MM.1S (cell line): ENCODE data around the gene CTAGE9.

Source experiments
- DNase-seq: peaks from one replicate; pipeline ENCODE4 v3.0.0-alpha.2; 2015
- H2AFZ ChIP-seq: fragments of 300-600 bp; sonication (generic); 2 replicates; pipeline ENCODE4 v1.6.0; 2016; ENCODE audit warnings: antibody characterized with exemption, low read length
- H3F3A ChIP-seq: fragments of 300-600 bp; sonication (generic); 2 replicates; pipeline ENCODE4 v1.6.1; 2016; ENCODE audit warnings: mild to moderate bottlenecking, antibody characterized with exemption, low read length, moderate library complexity, mixed read lengths; ENCODE audit not compliant: insufficient read depth
- H3K27ac ChIP-seq: fragments of 300-600 bp; sonication (generic); 2 replicates; pipeline ENCODE4 v1.5.1; 2016; ENCODE audit warnings: mild to moderate bottlenecking, low read length
- H3K27me3 ChIP-seq: fragments of 300-600 bp; sonication (generic); replicated peaks from 2 replicates; pipeline ENCODE4 v1.6.0; 2016; ENCODE audit warnings: low read length; ENCODE audit not compliant: insufficient read depth
- H3K36me3 ChIP-seq: fragments of 300-600 bp; sonication (generic); replicated peaks from 2 replicates; pipeline ENCODE4 v1.6.1; 2016; ENCODE audit warnings: mild to moderate bottlenecking, low read length, mixed read lengths; ENCODE audit not compliant: insufficient read depth
- H3K4me1 ChIP-seq: fragments of 300-600 bp; sonication (generic); 2 replicates; pipeline ENCODE4 v1.6.1; 2016; ENCODE audit warnings: low read length, mixed read lengths
- H3K4me2 ChIP-seq: fragments of 300-600 bp; sonication (generic); 2 replicates; pipeline ENCODE4 v1.6.0; 2016; ENCODE audit warnings: low read depth, low read length
- H3K4me3 ChIP-seq: fragments of 300-600 bp; sonication (generic); 2 replicates; pipeline ENCODE4 v1.5.1; 2016; ENCODE audit warnings: low read length, mixed read lengths
- H3K79me2 ChIP-seq: fragments of 300-600 bp; sonication (generic); 2 replicates; pipeline ENCODE4 v1.6.1; 2016; ENCODE audit warnings: mixed run types, low read length, mixed read lengths
- H3K9ac ChIP-seq: fragments of 300-600 bp; sonication (generic); 2 replicates; pipeline ENCODE4 v1.6.1; 2016; ENCODE audit warnings: low read length, mixed read lengths
- H3K9me2 ChIP-seq: fragments of 300-600 bp; sonication (generic); replicated peaks from 2 replicates; pipeline ENCODE4 v1.6.1; 2016; ENCODE audit warnings: mild to moderate bottlenecking, low read length, mixed read lengths; ENCODE audit not compliant: insufficient read depth
- H3K9me3 ChIP-seq: fragments of 300-600 bp; sonication (generic); replicated peaks from 2 replicates; pipeline ENCODE4 v1.6.1; 2016; ENCODE audit warnings: mild to moderate bottlenecking, low read length, mixed read lengths; ENCODE audit not compliant: insufficient read depth
- H4K20me1 ChIP-seq: fragments of 300-600 bp; sonication (generic); 2 replicates; pipeline ENCODE4 v1.6.1; 2016; ENCODE audit warnings: mild to moderate bottlenecking, low read length, moderate library complexity, mixed read lengths; ENCODE audit not compliant: insufficient read depth
- CTCF ChIP-seq: fragments of 300-600 bp; sonication (generic); IDR thresholded peaks from 2 replicates; pipeline ENCODE4 v1.5.1; 2016; ENCODE audit warnings: antibody characterized with exemption, low read length, mixed read lengths
- EZH2 ChIP-seq: fragments of 300-600 bp; sonication (generic); optimal IDR thresholded peaks from 2 replicates; pipeline ENCODE3; 2017; ENCODE audit warnings: low read depth, mild to moderate bottlenecking, antibody characterized with exemption, low read length, mixed read lengths
- EZH2phosphoT487 ChIP-seq: fragments of 300-600 bp; sonication (generic); IDR thresholded peaks from 2 replicates; pipeline ENCODE4 v1.6.1; 2018; ENCODE audit warnings: antibody characterized with exemption, low read length

Gene CTAGE9

GRCh38 chr6:131731224-131731623, 20.4 kb upstream of the CTAGE9 start:
- TF ChIP-seq CTCF (no peak), EZH2phosphoT487 (no peak), EZH2 (no peak)
- Histone ChIP-seq H3K4me2 (no peak overlapping the region), H2AFZ (no peak overlapping the region), H3K9me2 (no peaks in the 10 kb centered on the region), H3F3A (no peaks in the 10 kb centered on the region), H3K4me3 (no peak overlapping the region), H4K20me1 (no peaks in the 10 kb centered on the region), H3K4me1 (no peaks in the 10 kb centered on the region), H3K9ac (no peak overlapping the region), H3K79me2 (no peaks in the 10 kb centered on the region), H3K27ac (no peak overlapping the region), H3K36me3 (no peaks in the 10 kb centered on the region), H3K27me3 (no peaks in the 10 kb centered on the region), H3K9me3 (no peaks in the 10 kb centered on the region)
- no peak for DNase-seq

- no peak for DNase-seq
- no peaks in the 10 kb centered on the region for H3K27me3 ChIP-seq
- H3K27ac ChIP-seq, result no peak overlapping the region
- H3K9ac ChIP-seq, result no peak overlapping the region
- no peaks in the 10 kb centered on the region for H3K9me3 ChIP-seq
- H3K79me2 ChIP-seq, result no peaks in the 10 kb centered on the region
- no peaks in the 10 kb centered on the region for H3K4me1 ChIP-seq
- no peaks in the 10 kb centered on the region for H3F3A ChIP-seq
- H3K9me2 ChIP-seq, result no peaks in the 10 kb centered on the region
- H2AFZ ChIP-seq, result no peak overlapping the region
- no peak overlapping the region for H3K4me3 ChIP-seq
- no peaks in the 10 kb centered on the region for H3K36me3 ChIP-seq
- TF ChIP-seq EZH2phosphoT487 (no peak), CTCF (no peak), EZH2 (no peak)
- H3K4me2 ChIP-seq, result no peak overlapping the region
- H4K20me1 ChIP-seq, result no peaks in the 10 kb centered on the region
Observed at GRCh38 chr6:131730264-131730663, 19.4 kb upstream of the CTAGE9 start.

GRCh38 chr6:131729550-131729949, 18.7 kb upstream of the CTAGE9 start:
- Histone ChIP-seq H3K36me3 (no peaks in the 10 kb centered on the region), H4K20me1 (no peaks in the 10 kb centered on the region), H3K4me2 (no peak overlapping the region), H2AFZ (no peak overlapping the region), H3K79me2 (no peaks in the 10 kb centered on the region), H3F3A (no peaks in the 10 kb centered on the region), H3K9ac (no peak overlapping the region), H3K27ac (no peak overlapping the region), H3K4me3 (no peak overlapping the region), H3K9me3 (no peaks in the 10 kb centered on the region), H3K4me1 (no peaks in the 10 kb centered on the region), H3K9me2 (no peaks in the 10 kb centered on the region), H3K27me3 (no peaks in the 10 kb centered on the region)
- DNase-seq, result no peak
- no peak for TF ChIP-seq EZH2phosphoT487
- TF ChIP-seq EZH2, result no peak
- TF ChIP-seq CTCF, result no peak
